GM23248 (cell line): ENCODE measurements around the gene SPHKAP.

Source experiments
- EZH2 ChIP-seq: fragments of 200-600 bp; sonication (generic); IDR thresholded peaks from 2 replicates; pipeline ENCODE4 v1.6.1; 2018; ENCODE audit warnings: antibody characterized with exemption, mild to moderate bottlenecking; ENCODE audit not compliant: insufficient read depth, poor library complexity, severe bottlenecking
- EZH2phosphoT487 ChIP-seq: fragments of 200-600 bp; sonication (generic); IDR thresholded peaks from 2 replicates; pipeline ENCODE4 v1.6.1; 2018; ENCODE audit warnings: antibody characterized with exemption, moderate library complexity, mild to moderate bottlenecking, low read depth; ENCODE audit not compliant: insufficient read depth

- TF ChIP-seq EZH2 (no peak), EZH2phosphoT487 (no peak)
Observed at GRCh38 chr2:228104215-228104614, 77.3 kb downstream of the SPHKAP start.
